NCI-H1436 treated with DMSO at 0.1 percent for 48 hours (cell line): ENCODE results near the gene ADAMTS2.

Source experiments
- DNase-seq: peaks from one replicate; lab custom pipeline; 2025; lab: John Stamatoyannopoulos, UW

Gene ADAMTS2

GRCh38 chr5:179176571-179177230 is 168.6 kb downstream of the ADAMTS2 start:
- DNase-seq, result no peak

DNA sequence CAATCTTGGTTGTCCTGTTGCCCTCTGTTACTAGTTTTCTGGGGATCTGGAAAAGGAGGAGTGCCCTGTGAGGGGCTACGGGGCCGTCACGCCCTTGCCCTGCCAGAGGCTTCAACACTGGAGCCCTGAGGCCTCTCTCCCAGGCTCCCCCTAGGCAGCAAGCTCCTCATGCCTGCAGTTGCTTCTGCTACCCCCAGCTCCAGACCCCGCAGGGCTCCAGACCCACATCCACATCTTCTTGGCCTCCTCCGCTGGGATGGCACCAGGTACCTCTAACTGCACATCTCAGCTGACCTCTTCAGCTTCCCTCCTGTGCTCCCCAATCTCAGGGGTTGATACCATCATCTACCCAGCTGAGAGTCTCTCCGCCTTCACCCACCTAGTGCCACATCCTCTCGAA is 169.1 kb downstream of the ADAMTS2 start:
- no peak for DNase-seq

DNA sequence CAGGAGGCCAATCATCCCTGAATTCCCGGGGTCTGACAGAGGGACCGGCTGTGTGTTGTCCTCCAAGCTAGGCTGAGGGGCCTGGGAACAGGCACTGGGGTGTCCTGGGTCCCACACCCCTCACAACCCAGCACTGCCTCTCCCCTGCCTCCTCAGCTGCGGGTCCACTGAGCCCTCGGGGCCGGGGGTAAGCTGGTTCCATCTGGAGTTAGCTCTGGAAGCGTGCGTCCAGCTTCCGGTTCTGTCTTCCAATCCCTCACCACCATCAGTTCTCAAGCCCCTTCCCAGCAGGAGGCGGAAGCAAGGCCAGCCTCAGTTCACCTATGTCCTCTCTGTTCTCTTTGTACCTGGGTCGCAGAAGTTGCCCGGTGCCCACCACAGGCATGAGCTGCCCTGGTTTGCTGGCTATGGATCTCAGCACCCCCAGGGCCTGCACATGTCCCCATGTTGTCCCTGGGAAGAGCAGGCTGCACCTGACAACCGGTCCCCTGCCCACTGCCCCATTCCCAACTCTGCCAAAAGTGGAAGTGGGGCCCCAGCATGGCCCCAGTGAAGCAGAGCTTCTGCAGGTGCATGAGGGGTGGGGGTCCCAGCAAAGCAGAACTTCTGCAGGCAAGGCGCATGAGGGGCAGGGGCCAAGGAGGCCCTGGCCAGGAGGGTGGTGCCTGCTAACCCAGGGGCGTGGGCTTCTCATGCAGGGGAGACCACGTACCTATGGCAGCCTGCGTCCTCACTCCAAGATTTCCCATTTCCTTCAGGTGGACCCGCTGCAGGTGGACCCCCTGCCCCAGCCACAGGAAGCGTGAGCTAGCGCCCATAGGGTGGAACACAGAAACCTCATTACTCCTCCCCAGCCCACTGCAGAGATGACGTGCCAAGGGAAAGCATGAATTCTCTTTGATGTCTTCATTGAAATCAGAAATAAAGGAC is 173.2 kb downstream of the ADAMTS2 start:
- no peak for DNase-seq

DNA sequence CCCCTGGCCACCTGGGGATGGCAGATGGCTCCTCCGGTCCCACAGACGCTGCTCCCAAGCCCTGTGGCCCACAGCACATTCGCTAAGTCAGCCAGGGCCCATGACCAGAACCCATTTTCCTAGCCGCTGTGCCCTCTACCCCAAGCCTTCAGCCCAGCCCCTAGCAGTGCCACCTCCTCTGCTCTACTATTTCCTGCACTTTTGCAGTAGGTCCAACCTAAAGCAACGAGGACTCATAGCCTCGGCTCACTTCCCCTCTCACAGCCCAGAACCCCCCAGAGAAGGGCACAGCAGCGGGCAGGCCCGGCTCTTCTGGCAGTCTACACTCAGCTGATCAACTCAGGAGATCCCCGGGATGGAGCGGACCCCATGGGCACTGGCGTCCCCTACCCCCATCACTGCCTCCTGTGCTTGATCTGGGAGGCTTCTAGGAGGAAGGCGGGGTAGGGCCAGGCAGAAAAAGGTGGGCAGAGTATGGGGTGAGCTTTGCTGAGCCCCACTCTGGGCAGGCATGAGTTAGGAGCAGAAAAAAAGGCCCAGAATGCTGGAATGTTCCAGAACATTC is 173.9 kb downstream of the ADAMTS2 start:
- DNase-seq, result no peak

DNA sequence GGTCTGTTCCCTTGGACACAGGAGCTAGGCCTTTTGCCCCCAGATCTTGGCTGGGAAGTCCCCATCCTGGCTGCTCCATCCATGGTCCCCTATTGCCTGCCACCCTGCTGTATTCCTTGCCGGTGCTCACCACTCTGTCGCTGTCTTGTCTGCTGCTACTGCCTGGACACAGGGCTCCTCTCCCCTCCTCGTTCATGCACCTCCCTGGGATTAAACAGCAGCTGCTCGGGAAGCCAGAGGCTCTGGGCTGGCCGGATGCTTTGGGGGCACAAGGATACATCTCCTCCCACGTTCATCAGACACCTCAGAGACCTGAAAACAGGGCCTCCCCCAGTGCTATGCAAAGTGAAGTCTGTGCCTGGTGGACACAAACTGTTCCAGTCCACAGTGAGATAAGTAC is 174.7 kb downstream of the ADAMTS2 start:
- DNase-seq, result no peak

- no peak for DNase-seq
Observed at GRCh38 chr5:179169836-179170235, 175.4 kb downstream of the ADAMTS2 start.

DNA sequence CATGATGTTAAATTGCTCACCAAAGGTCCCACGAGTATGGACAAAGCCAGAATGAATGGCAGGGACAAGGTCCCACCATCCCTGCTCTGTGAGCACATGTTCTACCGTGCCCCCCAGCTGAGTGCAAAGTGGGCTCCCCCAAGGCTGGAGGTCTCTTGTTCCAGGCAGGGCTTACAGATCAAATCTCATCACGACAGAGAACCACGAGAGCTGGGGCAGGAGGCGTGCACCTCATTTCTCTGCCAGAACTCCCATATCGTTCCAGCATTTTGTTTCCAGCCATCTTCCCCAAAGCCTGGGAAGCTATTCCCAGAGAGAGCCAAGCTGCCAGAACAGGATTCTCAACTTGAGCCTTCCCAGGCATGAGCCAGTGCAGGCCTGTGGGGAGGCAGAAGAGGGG is 176.6 kb downstream of the ADAMTS2 start:
- no peak for DNase-seq

DNA sequence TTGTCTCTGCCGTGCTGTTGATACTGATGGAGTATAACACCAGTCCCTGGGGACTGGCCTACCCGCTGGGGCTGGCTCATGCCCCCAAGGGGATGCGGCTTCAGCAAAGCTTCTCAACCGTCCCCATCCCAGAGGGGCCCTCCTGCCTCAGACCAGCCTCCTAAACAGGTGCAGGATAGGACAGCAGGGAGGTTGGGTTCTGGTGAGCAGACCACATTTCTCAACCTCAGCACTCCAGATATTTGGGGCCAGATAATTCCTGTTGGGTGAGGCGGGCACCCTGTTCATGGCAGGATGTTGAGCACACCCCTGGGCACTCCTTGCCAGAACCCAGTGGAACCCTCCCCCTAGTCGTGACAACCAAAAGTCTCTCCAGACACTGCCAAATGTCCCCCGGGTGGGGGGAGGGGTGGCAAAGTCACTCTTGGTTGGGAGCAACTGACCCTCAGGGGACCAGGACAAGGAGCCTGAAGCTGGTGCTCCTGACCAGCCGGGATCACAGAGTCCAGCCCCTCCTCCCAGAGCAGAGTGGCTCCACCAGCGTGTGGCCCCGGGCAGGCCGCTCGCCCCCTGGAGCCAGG is 177.3 kb downstream of the ADAMTS2 start:
- no peak for DNase-seq

DNA sequence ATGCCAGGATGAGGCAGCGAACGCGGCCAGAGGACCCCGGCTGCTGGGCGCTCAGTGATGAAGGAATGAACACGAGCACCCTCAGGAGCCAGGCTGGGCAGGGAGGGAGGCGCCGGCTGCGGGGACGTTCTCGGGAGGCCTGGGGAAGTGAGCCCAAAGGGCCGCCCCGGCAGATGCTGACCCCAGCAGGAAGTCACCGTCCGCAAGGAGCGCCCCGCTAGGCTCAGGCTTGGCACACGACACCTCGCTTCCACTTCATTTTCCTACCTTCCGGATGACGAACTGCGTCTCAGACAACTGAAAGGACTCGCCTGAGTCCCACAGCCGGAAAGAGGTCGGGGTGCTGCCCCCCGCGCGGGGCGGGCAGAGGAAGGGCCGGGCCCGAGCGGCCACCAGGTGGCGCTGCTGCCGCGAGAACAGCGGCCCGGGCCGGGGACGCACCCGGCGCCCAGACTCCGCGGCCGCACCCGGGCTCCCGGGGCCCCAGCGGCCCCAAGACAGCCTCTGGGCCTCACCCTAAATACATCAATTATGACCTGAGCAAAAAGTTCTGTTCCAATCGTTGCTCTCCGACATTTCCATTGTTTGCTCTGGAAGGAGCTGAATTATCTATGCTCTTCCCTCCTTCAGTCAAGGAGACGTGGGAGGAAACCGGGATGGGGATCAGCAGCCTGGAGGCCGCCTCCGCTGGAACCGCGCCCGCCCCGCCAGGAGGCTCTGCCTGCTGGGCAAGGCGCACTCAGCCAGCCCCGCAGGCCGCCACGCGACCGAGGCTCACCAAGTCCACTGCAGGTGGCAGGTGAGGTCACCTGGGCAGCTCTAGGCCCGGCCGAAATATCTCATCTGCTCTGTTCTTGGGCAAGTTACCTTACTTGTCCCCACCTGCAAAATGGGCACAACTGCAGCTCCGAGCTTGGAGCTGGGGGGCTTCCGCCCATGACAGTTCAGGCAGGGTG is 178.1 kb downstream of the ADAMTS2 start:
- no peak for DNase-seq

GRCh38 chr5:179166171-179166885 is 178.9 kb downstream of the ADAMTS2 start:
- DNase-seq, result no peak

- DNase-seq, result no peak
Observed at GRCh38 chr5:179165421-179166170, 179.7 kb downstream of the ADAMTS2 start.

DNA sequence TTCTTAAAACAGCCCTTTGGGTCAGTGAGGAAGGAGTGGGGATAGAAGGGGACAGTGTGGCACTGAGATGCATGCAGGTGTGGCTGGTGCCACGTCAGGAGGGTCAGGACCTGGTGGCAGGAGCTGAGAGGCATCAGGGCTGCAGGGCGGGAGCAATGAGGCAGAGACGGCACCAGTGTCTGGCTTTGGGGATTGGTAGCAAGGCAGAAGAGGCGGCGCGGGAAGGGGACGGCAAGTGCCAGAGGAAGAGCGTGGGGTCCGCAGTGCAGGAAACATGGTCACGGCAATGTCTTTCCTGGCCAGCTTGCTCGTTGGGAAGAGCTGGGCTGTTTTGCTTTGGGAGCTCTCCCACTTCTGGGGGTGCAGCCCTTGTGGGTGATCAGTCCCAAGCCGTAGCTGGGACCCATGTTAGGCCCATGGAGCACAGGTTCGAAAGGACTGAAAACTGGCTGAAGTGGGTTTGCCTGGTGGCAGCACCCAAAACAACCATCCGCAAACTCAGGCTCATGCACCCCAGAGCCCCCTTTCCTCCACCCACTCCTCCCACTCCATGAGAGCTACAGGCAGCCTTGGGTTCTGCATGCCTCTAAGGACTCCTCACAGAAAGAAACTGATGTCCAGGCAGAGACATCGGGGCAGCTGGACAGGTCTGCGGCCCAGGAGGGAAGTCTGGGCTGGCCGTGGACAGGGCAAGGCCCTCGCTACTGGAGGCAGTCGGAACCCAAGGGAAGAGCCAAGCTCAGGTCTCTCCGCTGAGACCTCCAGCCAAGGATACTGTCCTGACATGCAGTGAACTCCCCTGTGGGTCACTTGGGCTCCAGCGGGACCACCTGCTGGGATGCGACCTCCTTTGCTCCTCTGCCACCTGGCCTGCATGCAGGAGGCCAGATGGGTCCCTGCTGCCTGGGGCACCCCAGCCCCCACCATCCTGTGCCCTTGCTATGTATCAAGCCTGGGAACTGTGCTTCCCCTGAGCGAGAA is 180.6 kb downstream of the ADAMTS2 start:
- DNase-seq, result no peak

DNA sequence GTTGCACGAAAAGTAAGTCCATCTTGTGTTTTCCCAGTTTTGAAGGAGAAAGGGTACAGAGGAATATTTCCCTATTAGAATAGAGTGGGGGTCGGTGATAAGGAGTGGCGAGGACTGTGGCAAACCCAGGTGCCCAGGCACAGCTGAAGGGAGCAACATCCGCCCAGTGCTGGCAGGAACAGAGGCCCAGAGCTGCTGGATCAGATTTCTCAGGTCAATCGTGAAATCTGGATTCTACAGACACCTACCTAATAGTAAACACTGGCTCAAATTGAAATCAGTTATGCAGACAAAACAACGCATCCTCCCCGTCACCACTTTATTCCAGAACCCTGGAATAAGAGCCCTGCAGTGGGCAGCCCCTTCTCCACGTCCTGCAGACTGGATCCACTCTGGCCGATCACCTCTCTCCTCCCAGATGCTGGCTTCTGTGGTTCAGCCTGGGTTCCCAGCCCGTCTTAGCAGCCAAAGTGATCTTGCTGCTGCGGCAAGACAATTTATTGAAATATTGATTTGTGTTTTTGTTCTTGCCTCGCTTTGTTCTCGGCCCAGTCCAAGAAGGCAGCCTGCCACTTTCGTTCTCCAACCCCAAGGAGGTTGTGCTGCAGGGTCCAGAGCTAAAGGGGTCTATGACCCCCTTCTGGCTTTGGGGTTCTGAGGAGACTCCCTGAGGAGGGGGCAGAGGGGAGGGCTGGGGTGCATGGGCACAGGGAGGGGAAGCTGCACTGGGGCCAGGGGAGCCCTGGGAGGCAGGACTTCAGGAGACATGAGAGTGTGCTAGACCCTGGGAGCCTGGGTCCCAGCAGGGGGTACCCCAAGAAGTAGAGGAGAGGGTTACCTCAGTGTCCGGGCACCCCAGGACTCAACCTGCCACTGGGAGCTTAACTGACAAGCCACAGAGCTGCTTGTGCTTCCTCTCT is 181.8 kb downstream of the ADAMTS2 start:
- no peak for DNase-seq

GRCh38 chr5:179162351-179163235 is 182.7 kb downstream of the ADAMTS2 start:
- no peak for DNase-seq

DNA sequence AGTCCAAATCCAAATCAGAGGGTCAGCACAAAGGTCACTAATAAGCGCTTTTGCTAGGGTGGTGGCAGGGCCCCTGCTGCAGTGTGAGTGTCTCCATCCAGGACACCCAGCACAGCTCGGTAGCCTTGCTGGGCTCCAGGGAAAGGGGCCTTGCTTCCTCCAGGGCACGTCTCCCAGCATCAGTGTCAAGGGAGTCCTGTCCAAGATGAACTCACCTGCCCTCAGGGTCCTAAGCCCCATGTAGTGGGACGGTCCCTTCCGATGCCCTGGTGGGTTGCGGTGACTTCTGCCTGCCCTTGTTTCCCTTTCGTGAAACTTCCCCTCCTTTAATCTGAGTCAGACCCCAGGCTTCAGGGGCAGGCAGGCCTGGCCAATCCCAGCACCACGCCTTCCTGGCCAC is 183.4 kb downstream of the ADAMTS2 start:
- no peak for DNase-seq

- no peak for DNase-seq
Observed at GRCh38 chr5:179160584-179160983, 184.7 kb downstream of the ADAMTS2 start.

GRCh38 chr5:179158556-179158955 is 186.7 kb downstream of the ADAMTS2 start:
- no peak for DNase-seq
